IgD-negative memory B cell (primary cell): ENCODE data around the gene CSNK1G3. TPM values are rescaled to one million over a fixed set of nuclear protein-coding genes. Genes with fewer than 3 reads are reported as not detected.
"Not testable (repeated sequence)": the region's sequence is repeated elsewhere in the genome, so short reads cannot be mapped to it uniquely, and the experiment has no call there.

ENCODE experiments used
- H3K27ac Mint-ChIP-seq, 3 donors: one replicate each; pipeline ENCODE4 v1.8.0; 2020 to 2022; ENCODE audit warnings: mild to moderate bottlenecking in 3 of 3, mixed read lengths in 3 of 3, moderate library complexity in 1 of 3
- H3K27me3 Mint-ChIP-seq: one replicate; pipeline ENCODE4 v1.8.0; 2021; ENCODE audit warnings: mixed read lengths
- H3K36me3 Mint-ChIP-seq: one replicate; pipeline ENCODE4 v1.8.0; 2020; ENCODE audit warnings: mild to moderate bottlenecking, mixed read lengths
- H3K4me1 Mint-ChIP-seq, 3 donors: one replicate each; pipeline ENCODE4 v1.8.0; 2020 to 2022; ENCODE audit warnings: mixed read lengths in 3 of 3, mild to moderate bottlenecking in 1 of 3
- H3K4me3 Mint-ChIP-seq, 4 donors: one replicate each; pipeline ENCODE4 v1.8.0; 2020 to 2022; ENCODE audit warnings: mild to moderate bottlenecking in 4 of 4, mixed read lengths in 4 of 4, moderate library complexity in 3 of 4
- H3K9me3 Mint-ChIP-seq, 3 donors: one replicate each; pipeline ENCODE4 v1.8.0; 2020 to 2021; ENCODE audit warnings: mixed read lengths in 3 of 3, mild to moderate bottlenecking in 1 of 3
- polyA plus RNA-seq: library from polyadenylated mRNA; unstranded; fragments of 300-500 nt; fragmentation: Illumina TruSeq; gene quantifications from one replicate; pipeline ENCODE4 v1.2.3, GENCODE V29; 2021

The CSNK1G3 gene
- 53.6 TPM for polyA plus RNA-seq

GRCh38 chr5:123511648-123512605 is at the start of gene CSNK1G3:
TSS of gene CSNK1G3 (plus strand) at chr5:123512177. CDS start at chr5:123545664, 33,487 bp downstream.
- Mint-ChIP-seq H3K9me3 (no peaks in the 10 kb centered on the region), H3K4me1 (peaks cover 30 to 41% (median 30%) of the 10 kb centered on the region in 3 donors), H3K36me3 (no peaks in the 10 kb centered on the region), H3K27me3 (no peaks in the 10 kb centered on the region), H3K27ac (peak within 1 kb of the TSS; percentile 96 to 100 (median 97)), H3K4me3 (peak within 1 kb of the TSS; percentile 98 to 100 (median 100))

- H3K27ac Mint-ChIP-seq, H3K4me3 Mint-ChIP-seq, H3K36me3 Mint-ChIP-seq, H3K4me1 Mint-ChIP-seq, H3K27me3 Mint-ChIP-seq: not testable (repeated sequence)
- H3K9me3 Mint-ChIP-seq: peaks cover 5 to 14% (median 11%) of the 10 kb centered on the region in 3 donors
These were observed 45.1 kb upstream of the CSNK1G3 start for GRCh38 chr5:123466839-123467238.

GRCh38 chr5:123471385-123471784 is 40.6 kb upstream of the CSNK1G3 start:
- H3K9me3 Mint-ChIP-seq: peaks cover 5 to 14% (median 11%) of the 10 kb centered on the region in 3 donors

GRCh38 chr5:123472150-123472924 is 39.6 kb upstream of the CSNK1G3 start:
- Mint-ChIP-seq H3K4me3 (no peak overlapping the region), H3K27ac (no peak overlapping the region), H3K4me1 (no peaks in the 10 kb centered on the region), H3K9me3 (peaks cover 4 to 10% (median 7%) of the 10 kb centered on the region in 3 donors), H3K27me3 (peaks cover 6% of the 10 kb centered on the region), H3K36me3 (no peaks in the 10 kb centered on the region)

More at GRCh38 chr5:123471385-123471784, 40.6 kb upstream of the CSNK1G3 start:
- H3K4me3 Mint-ChIP-seq: no peak overlapping the region
- H3K27me3 Mint-ChIP-seq: peaks cover 8% of the 10 kb centered on the region
- H3K36me3 Mint-ChIP-seq: no peaks in the 10 kb centered on the region
- H3K4me1 Mint-ChIP-seq: no peaks in the 10 kb centered on the region
- no peak overlapping the region for H3K27ac Mint-ChIP-seq

- Mint-ChIP-seq H3K36me3 (no peaks in the 10 kb centered on the region), H3K27me3 (peaks cover 8% of the 10 kb centered on the region), H3K4me1 (no peaks in the 10 kb centered on the region), H3K9me3 (peaks cover 4 to 8% (median 7%) of the 10 kb centered on the region in 3 donors), H3K4me3 (no peak overlapping the region), H3K27ac (no peak overlapping the region)
These were observed 37.7 kb upstream of the CSNK1G3 start for GRCh38 chr5:123474228-123474627.

GRCh38 chr5:123476731-123477130 is 35.2 kb upstream of the CSNK1G3 start:
- Mint-ChIP-seq H3K36me3 (no peaks in the 10 kb centered on the region), H3K4me3 (no peak overlapping the region), H3K27ac (no peak overlapping the region), H3K27me3 (peaks cover 2% of the 10 kb centered on the region), H3K4me1 (peaks cover 0 to 2% (median 0%) of the 10 kb centered on the region in 3 donors), H3K9me3 (peaks cover 0 to 3% (median 0%) of the 10 kb centered on the region in 3 donors)

GRCh38 chr5:123478546-123478945 is 33.4 kb upstream of the CSNK1G3 start:
- Mint-ChIP-seq H3K4me1 (peaks cover 0 to 2% (median 0%) of the 10 kb centered on the region in 3 donors), H3K4me3 (no peak overlapping the region), H3K36me3 (no peaks in the 10 kb centered on the region), H3K27ac (no peak overlapping the region), H3K9me3 (peaks cover 0 to 3% (median 0%) of the 10 kb centered on the region in 3 donors), H3K27me3 (peaks cover 2% of the 10 kb centered on the region)

GRCh38 chr5:123482258-123482657 is 29.7 kb upstream of the CSNK1G3 start:
- Mint-ChIP-seq H3K4me1 (peaks cover 0 to 2% (median 0%) of the 10 kb centered on the region in 3 donors), H3K4me3 (no peak overlapping the region), H3K9me3 (peaks cover 0 to 3% (median 0%) of the 10 kb centered on the region in 3 donors), H3K36me3 (no peaks in the 10 kb centered on the region), H3K27ac (no peak overlapping the region), H3K27me3 (peaks cover 3% of the 10 kb centered on the region)

- no peak overlapping the region for H3K4me3 Mint-ChIP-seq
- peaks cover 0 to 3% (median 0%) of the 10 kb centered on the region in 3 donors for H3K9me3 Mint-ChIP-seq
- peaks cover 1% of the 10 kb centered on the region for H3K27me3 Mint-ChIP-seq
- H3K4me1 Mint-ChIP-seq: peaks cover 0 to 2% (median 0%) of the 10 kb centered on the region in 3 donors
- no peak overlapping the region for H3K27ac Mint-ChIP-seq
- no peaks in the 10 kb centered on the region for H3K36me3 Mint-ChIP-seq
These were observed 28.4 kb upstream of the CSNK1G3 start for GRCh38 chr5:123483446-123484077.

- H3K36me3 Mint-ChIP-seq: no peaks in the 10 kb centered on the region
- no peaks in the 10 kb centered on the region for H3K9me3 Mint-ChIP-seq
- H3K4me1 Mint-ChIP-seq: no peaks in the 10 kb centered on the region
- H3K27ac Mint-ChIP-seq: no peak overlapping the region
- H3K4me3 Mint-ChIP-seq: no peak overlapping the region
- H3K27me3 Mint-ChIP-seq: peaks cover 1% of the 10 kb centered on the region
These were observed 26.7 kb upstream of the CSNK1G3 start for GRCh38 chr5:123485275-123485674.

GRCh38 chr5:123486951-123487655 is 24.9 kb upstream of the CSNK1G3 start:
- no peak overlapping the region for H3K4me3 Mint-ChIP-seq
- no peaks in the 10 kb centered on the region for H3K9me3 Mint-ChIP-seq
- H3K36me3 Mint-ChIP-seq: no peaks in the 10 kb centered on the region
- H3K27me3 Mint-ChIP-seq: peaks cover 1% of the 10 kb centered on the region
- no peak overlapping the region for H3K27ac Mint-ChIP-seq
- no peaks in the 10 kb centered on the region for H3K4me1 Mint-ChIP-seq

GRCh38 chr5:123490974-123491373 is 21.0 kb upstream of the CSNK1G3 start:
- Mint-ChIP-seq H3K27ac (no peak overlapping the region), H3K4me3 (no peak overlapping the region), H3K27me3 (peaks cover 1% of the 10 kb centered on the region), H3K4me1 (no peaks in the 10 kb centered on the region), H3K36me3 (no peaks in the 10 kb centered on the region), H3K9me3 (no peaks in the 10 kb centered on the region)

- H3K36me3 Mint-ChIP-seq, H3K9me3 Mint-ChIP-seq, H3K4me1 Mint-ChIP-seq, H3K27me3 Mint-ChIP-seq, H3K4me3 Mint-ChIP-seq, H3K27ac Mint-ChIP-seq: not testable (repeated sequence)
These were observed 16.8 kb upstream of the CSNK1G3 start for GRCh38 chr5:123495211-123495610.

- Mint-ChIP-seq H3K4me1 (no peaks in the 10 kb centered on the region), H3K36me3 (no peaks in the 10 kb centered on the region), H3K4me3 (no peak overlapping the region), H3K9me3 (peaks cover 0 to 2% (median 0%) of the 10 kb centered on the region in 3 donors), H3K27ac (no peak overlapping the region), H3K27me3 (peaks cover 1% of the 10 kb centered on the region)
These were observed 15.1 kb upstream of the CSNK1G3 start for GRCh38 chr5:123496892-123497291.
